Stimulated activated CD4-positive, alpha-beta T cell treated with anti-CD3 and anti-CD28 coated beads, TNF-alpha, amount 100 ng/mL, for 1 hour (primary cell): Measurements from ENCODE around the gene TMEM138.

ENCODE experiments used
- DNase-seq, 3 donors: peaks; one replicate each; pipeline ENCODE4 v3.0.0-alpha.2; 2020; ENCODE audit warnings: low read depth in 3 of 3, low spot score in 1 of 3

TMEM138 gene

DNA sequence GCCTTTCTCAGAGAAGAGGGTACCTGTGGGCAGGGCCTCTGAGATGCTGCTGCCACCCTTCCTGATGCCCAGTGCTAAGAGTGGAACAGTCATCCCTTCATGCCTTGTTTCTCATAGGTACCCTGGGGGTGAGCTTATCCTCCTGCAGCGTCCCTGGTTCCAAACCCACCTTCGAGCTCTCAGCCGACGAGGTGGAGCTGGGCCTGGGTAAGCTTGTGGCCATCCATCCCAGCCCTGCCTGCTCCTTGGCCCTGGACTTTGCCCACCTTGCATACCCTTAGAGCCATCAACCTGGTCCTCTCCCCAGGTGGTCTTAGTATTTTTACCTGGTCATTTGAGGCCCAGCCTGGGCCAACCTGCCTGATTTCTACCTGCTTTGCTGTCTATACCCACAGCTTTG is 20.5 kb upstream of the TMEM138 start:
- DNase-seq, result no peak

GRCh38 chr11:61342207-61342803 is 19.9 kb upstream of the TMEM138 start:
- no peak for DNase-seq

GRCh38 chr11:61343792-61344745 is 18.1 kb upstream of the TMEM138 start:
- no peak for DNase-seq

DNA sequence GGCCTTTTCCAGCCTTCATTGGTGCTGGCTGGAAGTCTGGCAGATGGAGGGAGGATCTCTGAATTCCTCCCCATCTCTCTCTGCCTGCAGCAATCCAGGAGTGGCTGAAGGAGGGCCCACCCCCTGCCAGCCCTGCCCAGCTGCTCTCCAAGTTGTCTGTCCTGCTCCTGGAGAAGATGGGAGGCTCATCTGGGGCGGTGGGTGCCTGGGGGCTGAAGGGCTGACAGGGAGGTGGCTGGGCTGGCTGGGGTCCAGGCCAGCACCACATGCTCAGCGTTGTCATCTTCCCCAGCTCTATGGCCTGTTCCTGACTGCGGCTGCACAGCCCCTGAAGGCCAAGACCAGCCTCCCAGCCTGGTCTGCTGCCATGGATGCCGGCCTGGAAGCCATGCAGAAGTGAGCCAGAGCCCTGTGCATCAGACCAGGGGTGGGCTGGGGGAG is 17.0 kb upstream of the TMEM138 start:
- no peak for DNase-seq

DNA sequence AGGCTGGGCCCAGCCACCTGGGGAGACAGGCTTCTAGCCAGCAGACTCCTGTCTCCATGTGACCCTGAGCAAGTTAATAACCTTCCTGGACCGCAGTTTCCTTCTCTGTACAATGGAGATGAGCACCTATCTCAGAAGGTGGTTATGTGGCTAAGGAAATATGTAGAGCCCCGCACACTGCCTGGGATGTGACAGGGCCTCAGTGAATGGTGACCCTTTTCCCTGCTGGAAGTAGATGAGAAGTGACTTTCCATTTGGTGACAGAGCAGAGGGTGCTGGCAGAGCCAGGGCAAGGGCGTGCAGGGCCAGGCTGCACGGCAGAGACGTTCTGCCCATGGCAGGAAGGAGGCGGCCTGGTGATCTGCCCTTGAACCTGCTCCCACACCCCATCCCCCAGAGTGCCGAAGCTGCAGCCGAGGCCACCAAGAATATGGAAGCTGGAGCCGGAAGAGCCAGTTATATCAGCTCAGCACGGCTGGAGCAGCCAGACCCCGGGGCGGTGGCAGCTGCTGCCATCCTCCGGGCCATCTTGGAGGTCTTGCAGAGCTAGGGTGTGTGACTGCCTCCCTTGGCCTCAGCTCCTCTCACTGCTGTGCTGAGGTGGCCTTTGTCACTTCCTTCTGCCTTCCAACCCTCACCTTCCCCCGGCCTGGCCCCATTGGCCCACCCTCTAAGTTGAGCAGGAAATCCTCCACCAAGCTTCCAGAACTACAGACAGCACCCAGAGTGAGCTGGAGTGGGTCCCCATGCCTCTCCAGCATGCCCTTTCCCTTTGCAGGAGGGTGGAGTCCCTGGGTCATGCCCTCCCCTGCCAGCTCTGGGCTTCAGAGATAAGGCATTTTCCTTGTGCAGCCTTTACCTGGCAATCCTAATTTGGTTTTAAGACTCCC is 16.0 kb upstream of the TMEM138 start:
- no peak for DNase-seq

- no peak for DNase-seq
Measured at GRCh38 chr11:61347916-61348461, 14.2 kb upstream of the TMEM138 start.

GRCh38 chr11:61349189-61349751 is 12.9 kb upstream of the TMEM138 start:
- no peak for DNase-seq

DNA sequence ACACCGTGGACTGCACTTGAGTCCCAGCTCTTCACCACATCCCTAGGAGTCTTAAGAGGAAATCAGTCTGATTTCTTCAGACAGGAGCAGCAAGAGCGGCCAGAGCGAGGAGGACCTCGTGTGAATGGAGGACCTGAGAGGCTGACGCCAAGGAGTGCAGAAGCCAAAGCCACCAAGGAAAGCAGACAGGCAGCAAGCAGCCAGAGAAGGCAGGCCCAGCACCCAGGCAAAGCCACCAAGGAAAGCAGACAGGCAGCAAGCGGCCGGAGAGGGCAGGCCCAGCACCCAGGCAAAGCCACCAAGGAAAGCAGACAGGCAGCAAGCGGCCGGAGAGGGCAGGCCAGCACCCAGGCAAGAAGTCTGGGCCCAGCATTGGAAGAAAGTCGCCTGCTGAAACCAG is 12.3 kb upstream of the TMEM138 start:
- DNase-seq, result no peak

- no peak for DNase-seq
Measured at GRCh38 chr11:61350336-61350735, 11.8 kb upstream of the TMEM138 start.

DNA sequence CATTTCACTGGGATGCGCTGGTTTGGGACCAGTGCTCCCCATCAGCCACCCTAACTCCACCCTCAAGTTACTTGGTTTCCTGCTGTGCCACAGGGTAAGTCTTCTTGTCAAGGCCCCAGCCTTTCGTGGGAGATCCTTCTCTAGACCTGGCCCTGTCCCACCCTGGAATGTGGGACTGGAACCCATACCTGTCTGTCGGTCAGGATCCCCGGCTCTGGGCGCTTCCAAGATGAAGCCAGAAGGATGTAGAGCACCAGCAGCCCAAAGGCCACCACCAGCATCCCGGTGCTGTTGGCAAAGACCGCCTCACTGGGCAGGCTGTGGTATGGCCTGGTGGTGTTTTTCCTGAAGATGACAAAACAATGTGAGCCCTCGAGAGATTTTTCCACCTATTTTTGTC is 11.4 kb upstream of the TMEM138 start:
- no peak for DNase-seq

DNA sequence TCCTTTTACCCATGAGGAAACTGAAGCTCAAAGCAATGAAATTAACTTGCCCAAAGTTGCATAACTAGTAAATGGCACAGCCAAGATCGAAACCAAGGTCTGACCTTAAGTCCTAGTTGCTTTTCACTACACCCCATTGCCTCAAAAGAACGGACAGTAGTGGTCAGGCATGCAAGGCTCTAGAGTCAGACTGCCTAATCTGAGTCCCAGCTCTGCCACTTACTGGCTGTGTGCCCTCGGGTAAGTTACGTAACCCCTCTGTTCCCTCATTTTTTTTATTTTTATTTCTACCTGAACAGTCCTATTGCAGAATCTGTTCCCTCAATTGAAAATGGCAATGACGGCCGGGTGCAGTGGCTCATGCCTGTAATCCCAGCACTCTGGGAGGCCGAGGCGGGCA is 10.1 kb upstream of the TMEM138 start:
- no peak for DNase-seq

DNA sequence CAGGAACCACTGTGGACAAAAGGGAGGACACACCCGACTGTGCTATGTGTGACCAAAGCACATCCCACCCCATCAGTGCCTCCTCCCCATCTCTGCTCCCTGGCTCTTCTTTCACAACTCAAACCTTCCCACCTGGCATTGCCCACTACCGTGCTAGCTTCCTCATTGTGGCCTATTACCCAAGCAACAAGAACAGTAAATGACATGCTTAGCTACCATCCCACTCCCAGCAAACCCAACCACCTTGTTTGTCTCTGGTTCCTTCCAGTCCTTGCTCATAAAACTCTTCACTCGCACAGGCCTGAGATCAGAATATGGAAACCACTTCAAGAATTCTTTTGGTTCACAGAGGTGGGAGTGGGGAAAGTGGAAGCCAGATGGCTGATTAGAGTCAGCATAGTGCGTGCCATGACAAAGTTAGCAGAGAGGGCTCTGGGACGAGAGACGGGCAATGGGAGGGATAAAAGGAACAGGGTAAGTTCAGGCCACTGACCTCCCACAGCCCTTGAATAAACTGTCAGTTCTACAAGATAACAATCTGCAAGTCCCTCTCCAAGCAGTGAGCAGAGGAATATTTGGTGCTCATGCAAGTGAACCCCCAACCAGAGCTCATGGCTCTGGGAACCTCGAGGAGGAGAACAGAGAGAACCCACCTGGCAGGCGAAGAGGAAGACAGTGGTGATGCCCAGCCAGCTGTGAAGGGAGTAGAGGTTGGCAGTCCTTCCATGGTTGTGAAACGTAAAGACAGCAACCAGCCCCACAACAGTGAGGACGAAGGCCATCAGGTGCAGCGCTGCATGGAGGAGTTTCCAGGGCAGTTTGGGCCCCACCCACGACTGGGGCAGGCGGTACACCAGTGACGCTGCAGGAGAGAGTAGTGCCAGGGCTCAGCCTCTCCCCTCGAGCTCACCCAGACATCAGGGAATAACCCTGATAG is 8.8 kb upstream of the TMEM138 start:
- DNase-seq, result no peak

DNA sequence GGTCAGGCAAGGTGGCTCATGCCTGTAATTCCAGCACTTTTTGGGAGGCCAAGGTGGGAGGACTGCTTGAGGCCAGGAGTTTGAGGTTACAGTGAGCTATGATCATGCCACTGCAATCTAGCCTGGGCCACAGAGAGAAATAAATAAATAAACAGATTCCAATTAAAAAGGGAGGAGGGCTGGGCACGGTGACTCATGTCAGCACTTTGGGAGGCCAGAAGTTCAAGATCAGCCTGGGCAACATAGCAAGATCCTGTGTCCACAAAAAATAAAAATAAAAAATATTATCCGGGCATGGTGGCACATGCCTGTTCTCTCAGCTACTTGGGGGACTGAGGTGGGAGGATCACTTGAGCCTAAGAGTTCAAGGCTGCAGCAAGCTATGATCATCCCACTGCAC is 8.0 kb upstream of the TMEM138 start:
- DNase-seq, result no peak

- no peak for DNase-seq
Measured at GRCh38 chr11:61356706-61357105, 5.5 kb upstream of the TMEM138 start.

- no peak for DNase-seq
Measured at GRCh38 chr11:61357233-61357893, 4.8 kb upstream of the TMEM138 start.

DNA sequence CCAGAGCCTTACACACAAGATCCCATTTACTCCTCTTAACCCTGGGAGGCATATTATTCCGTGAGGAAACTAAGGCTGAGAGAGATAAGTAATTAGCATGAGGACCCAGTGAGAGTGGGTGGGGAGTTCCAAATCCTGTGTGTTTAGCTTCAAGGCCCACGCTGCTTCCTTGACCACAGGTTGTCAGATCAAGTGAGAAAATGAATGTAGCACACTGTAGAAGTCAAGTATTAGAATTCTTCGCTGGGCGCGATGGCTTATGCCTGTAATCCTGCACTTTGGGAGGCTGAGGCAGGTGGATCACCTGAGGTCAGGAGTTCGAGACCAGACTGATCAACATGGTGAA is 4.3 kb upstream of the TMEM138 start:
- no peak for DNase-seq

DNA sequence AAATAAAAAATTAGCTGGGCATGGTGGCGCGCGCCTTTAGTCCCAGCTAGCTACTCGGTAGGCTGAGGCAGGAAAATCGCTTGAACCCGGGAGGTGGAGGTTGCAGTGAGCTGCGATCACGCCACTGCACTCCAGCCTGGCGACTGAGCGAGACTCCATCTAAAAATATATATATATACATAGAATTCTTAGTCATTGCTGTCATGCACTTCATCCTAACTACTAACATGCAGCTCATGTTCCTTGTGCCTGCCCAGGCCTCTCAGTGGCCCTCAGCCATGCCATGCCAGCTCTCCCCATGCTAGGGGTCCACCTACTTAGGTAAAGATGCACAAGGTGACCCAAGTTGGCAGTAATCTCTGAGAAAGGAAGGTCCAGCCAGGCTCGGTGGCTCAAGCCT is 3.6 kb upstream of the TMEM138 start:
- DNase-seq, result no peak

DNA sequence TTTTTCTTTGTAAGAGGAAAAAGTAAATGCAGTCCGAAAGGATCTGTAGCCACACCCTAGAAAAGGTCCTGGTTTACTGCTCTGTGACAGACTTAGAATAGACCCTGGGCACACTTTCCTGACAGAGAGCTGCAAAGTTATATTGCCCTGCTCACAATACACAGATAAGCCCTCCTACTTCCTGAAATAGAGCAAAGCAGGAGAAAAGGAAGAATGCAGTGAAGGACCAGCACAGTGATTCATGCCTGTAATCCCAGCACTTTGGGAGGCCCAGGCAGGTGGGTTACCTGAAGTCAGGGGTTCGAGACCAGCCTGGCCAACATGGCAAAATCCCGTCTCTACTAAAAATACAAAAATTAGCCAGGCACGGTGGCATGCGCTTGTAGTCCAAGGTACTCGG is 2.7 kb upstream of the TMEM138 start:
- no peak for DNase-seq

DNA sequence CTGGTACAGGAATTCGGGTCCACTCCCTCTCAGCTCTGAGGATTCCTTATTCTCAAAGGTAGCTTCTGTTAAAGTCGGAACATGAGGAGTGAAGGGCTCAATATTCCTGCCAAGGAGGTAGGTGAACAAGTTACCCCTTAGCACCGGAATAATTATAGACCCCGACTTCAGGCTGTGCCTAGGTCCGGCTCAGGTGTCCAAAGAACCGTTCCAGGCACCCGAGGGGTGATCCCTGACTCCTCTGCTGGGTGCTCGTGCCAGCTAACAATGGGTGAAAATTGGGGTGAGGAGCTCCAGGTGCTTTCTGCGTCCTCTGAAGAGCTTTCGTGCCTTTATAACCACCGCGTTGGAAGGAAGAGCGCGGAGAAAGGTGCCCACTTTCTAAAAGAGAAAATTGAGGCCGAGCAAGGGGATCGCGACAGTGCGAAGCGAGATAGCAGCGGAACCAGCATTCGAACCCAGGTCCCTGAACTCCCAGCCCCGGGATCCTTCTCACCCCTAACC is 885 bp upstream of the TMEM138 start:
- no peak for DNase-seq
